GM20000 (cell line): ENCODE measurements around the gene PPP2R5A.

Source experiments
- DNase-seq: peaks from one replicate; pipeline ENCODE4 v3.0.0; 2012; ENCODE audit warnings: low spot score
- TF ChIP-seq, protein P1 (sequence below): IDR thresholded peaks from 2 replicates; pipeline ENCODE4 v1.5.1; 2012; ENCODE audit warnings: mild to moderate bottlenecking, control low read depth; ENCODE audit errors: extremely low read depth, missing control alignments

Gene PPP2R5A

GRCh38 chr1:212401838-212402582 is 116.8 kb downstream of the PPP2R5A start:
- no peak for DNase-seq
- TF ChIP-seq, protein P1, sequence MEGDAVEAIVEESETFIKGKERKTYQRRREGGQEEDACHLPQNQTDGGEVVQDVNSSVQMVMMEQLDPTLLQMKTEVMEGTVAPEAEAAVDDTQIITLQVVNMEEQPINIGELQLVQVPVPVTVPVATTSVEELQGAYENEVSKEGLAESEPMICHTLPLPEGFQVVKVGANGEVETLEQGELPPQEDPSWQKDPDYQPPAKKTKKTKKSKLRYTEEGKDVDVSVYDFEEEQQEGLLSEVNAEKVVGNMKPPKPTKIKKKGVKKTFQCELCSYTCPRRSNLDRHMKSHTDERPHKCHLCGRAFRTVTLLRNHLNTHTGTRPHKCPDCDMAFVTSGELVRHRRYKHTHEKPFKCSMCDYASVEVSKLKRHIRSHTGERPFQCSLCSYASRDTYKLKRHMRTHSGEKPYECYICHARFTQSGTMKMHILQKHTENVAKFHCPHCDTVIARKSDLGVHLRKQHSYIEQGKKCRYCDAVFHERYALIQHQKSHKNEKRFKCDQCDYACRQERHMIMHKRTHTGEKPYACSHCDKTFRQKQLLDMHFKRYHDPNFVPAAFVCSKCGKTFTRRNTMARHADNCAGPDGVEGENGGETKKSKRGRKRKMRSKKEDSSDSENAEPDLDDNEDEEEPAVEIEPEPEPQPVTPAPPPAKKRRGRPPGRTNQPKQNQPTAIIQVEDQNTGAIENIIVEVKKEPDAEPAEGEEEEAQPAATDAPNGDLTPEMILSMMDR: no peak

GRCh38 chr1:212402666-212403321 is 117.6 kb downstream of the PPP2R5A start:
- TF ChIP-seq, protein P1: no peak
- no peak for DNase-seq

- TF ChIP-seq, protein P1: no peak
- DNase-seq: no peak
Observed at GRCh38 chr1:212410231-212410820, 125.1 kb downstream of the PPP2R5A start.
